Mesendoderm (in vitro differentiated cells): ENCODE results near the gene CXCL8.

Experiments used
- DNase-seq: peaks from one replicate; pipeline ENCODE4 v3.0.0; 2013
- H2AK5ac ChIP-seq: 2 replicates; pipeline ENCODE4 v1.6.1; 2013; ENCODE audit warnings: low read length, inconsistent platforms
- H2BK120ac ChIP-seq: 2 replicates; pipeline ENCODE4 v1.6.1; 2013; ENCODE audit warnings: low read depth, mild to moderate bottlenecking, low read length, moderate library complexity, mixed read lengths
- H2BK15ac ChIP-seq: replicated peaks from 2 replicates; pipeline ENCODE4 v1.6.1; 2013; ENCODE audit warnings: low read depth, mild to moderate bottlenecking, moderate library complexity
- H2BK5ac ChIP-seq: 2 replicates; pipeline ENCODE4 v1.6.1; 2013; ENCODE audit warnings: low read length, inconsistent platforms
- H3K18ac ChIP-seq: 2 replicates; pipeline ENCODE4 v1.6.1; 2013; ENCODE audit warnings: mild to moderate bottlenecking, low read length, mixed read lengths
- H3K23ac ChIP-seq: one replicate; pipeline ENCODE4 v1.6.1; 2013; ENCODE audit warnings: low read length
- H3K27ac ChIP-seq: 2 replicates; pipeline ENCODE4 v1.5.1; 2013; ENCODE audit warnings: low read depth, mild to moderate bottlenecking, inconsistent platforms, low read length, moderate library complexity
- H3K27me3 ChIP-seq: 2 replicates; pipeline ENCODE4 v1.6.1; 2013; ENCODE audit warnings: low read length, control low read depth, mild to moderate bottlenecking, inconsistent platforms; ENCODE audit not compliant: insufficient read depth, poor library complexity
- H3K36me3 ChIP-seq: 2 replicates; pipeline ENCODE4 v1.6.1; 2013; ENCODE audit warnings: low read length, inconsistent platforms; ENCODE audit not compliant: control insufficient read depth, insufficient read depth
- H3K4ac ChIP-seq: one replicate; pipeline ENCODE4 v1.6.1; 2013; ENCODE audit warnings: low read depth, mild to moderate bottlenecking, low read length, moderate library complexity
- H3K4me1 ChIP-seq: 2 replicates; pipeline ENCODE4 v1.6.1; 2013; ENCODE audit warnings: low read depth, low read length, inconsistent platforms; ENCODE audit not compliant: control insufficient read depth
- H3K4me2 ChIP-seq: 2 replicates; pipeline ENCODE4 v1.6.1; 2013; ENCODE audit warnings: low read length
- H3K4me3 ChIP-seq: 2 replicates; pipeline ENCODE4 v1.5.1; 2013; ENCODE audit warnings: mild to moderate bottlenecking, low read length
- H3K56ac ChIP-seq: one replicate; pipeline ENCODE4 v1.6.1; 2013; ENCODE audit warnings: low read length
- H3K79me1 ChIP-seq: 2 replicates; pipeline ENCODE4 v1.6.1; 2013; ENCODE audit warnings: low read length, inconsistent platforms
- H3K79me2 ChIP-seq: 2 replicates; pipeline ENCODE4 v1.6.1; 2013; ENCODE audit warnings: mild to moderate bottlenecking, low read length; ENCODE audit not compliant: control insufficient read depth, insufficient read depth
- H3K9ac ChIP-seq: 2 replicates; pipeline ENCODE4 v1.6.1; 2013; ENCODE audit warnings: low read length, inconsistent platforms
- H4K5ac ChIP-seq: one replicate; pipeline ENCODE4 v1.6.1; 2013; ENCODE audit warnings: low read length
- H4K8ac ChIP-seq: one replicate; pipeline ENCODE4 v1.6.1; 2013; ENCODE audit warnings: low read depth, mild to moderate bottlenecking, control low read depth, low read length, moderate library complexity
- WGBS: extraction: QIAGEN DNeasy Blood & Tissue Kit; methylation state at CpG from one replicate; pipeline ENCODE4 v1.1.7; 2013; ENCODE audit warnings: low lambda C conversion rate, missing lambda C conversion rate; ENCODE audit not compliant: insufficient coverage; ENCODE audit errors: extremely low coverage; 5-methylcytosine and 5-hydroxymethylcytosine counted together

The CXCL8 gene

GRCh38 chr4:73710094-73710493 lies 30.3 kb upstream of the CXCL8 start:
- no peak overlapping the region for H4K8ac ChIP-seq
- H2BK5ac ChIP-seq, result no peak overlapping the region
- H3K18ac ChIP-seq, result no peak overlapping the region
- H3K36me3 ChIP-seq, result no peaks in the 10 kb centered on the region
- no peaks in the 10 kb centered on the region for H3K4me1 ChIP-seq
- H3K56ac ChIP-seq, result no peak overlapping the region
- no peaks in the 10 kb centered on the region for H3K79me2 ChIP-seq
- no peak overlapping the region for H3K9ac ChIP-seq
- no peak overlapping the region for H2BK120ac ChIP-seq
- WGBS, result no CpG with 5 or more reads among the region's 3 CpGs
- H2AK5ac ChIP-seq, result no peak overlapping the region
- H4K5ac ChIP-seq, result no peak overlapping the region
- no peaks in the 10 kb centered on the region for H3K79me1 ChIP-seq
- no peak overlapping the region for H3K23ac ChIP-seq
- H3K4me3 ChIP-seq, result no peak overlapping the region
- no peak overlapping the region for H2BK15ac ChIP-seq
- no peak overlapping the region for H3K27ac ChIP-seq
- H3K4ac ChIP-seq, result no peak overlapping the region
- no peaks in the 10 kb centered on the region for H3K27me3 ChIP-seq
- no peak for DNase-seq
- H3K4me2 ChIP-seq, result no peak overlapping the region

GRCh38 chr4:73711989-73712388 lies 28.4 kb upstream of the CXCL8 start:
- Histone ChIP-seq H2BK5ac (no peak overlapping the region), H3K27ac (no peak overlapping the region), H3K4ac (no peak overlapping the region), H3K9ac (no peak overlapping the region), H4K8ac (no peak overlapping the region), H2AK5ac (no peak overlapping the region), H3K4me2 (no peak overlapping the region), H3K23ac (no peak overlapping the region), H4K5ac (no peak overlapping the region), H3K36me3 (no peaks in the 10 kb centered on the region), H3K56ac (no peak overlapping the region), H3K79me1 (no peaks in the 10 kb centered on the region), H3K4me3 (no peak overlapping the region), H2BK15ac (no peak overlapping the region), H3K18ac (no peak overlapping the region), H3K79me2 (no peaks in the 10 kb centered on the region), H3K27me3 (no peaks in the 10 kb centered on the region), H3K4me1 (no peaks in the 10 kb centered on the region), H2BK120ac (no peak overlapping the region)
- WGBS, result no CpG with 5 or more reads among the region's 2 CpGs
- no peak for DNase-seq

GRCh38 chr4:73713650-73714049 lies 26.7 kb upstream of the CXCL8 start:
- DNase-seq, result no peak
- no peak overlapping the region for H3K56ac ChIP-seq
- H2BK120ac ChIP-seq, result no peak overlapping the region
- H3K79me1 ChIP-seq, result no peaks in the 10 kb centered on the region
- no peak overlapping the region for H4K5ac ChIP-seq
- H2BK5ac ChIP-seq, result no peak overlapping the region
- H3K4ac ChIP-seq, result no peak overlapping the region
- no peak overlapping the region for H3K4me3 ChIP-seq
- no peak overlapping the region for H3K9ac ChIP-seq
- no peak overlapping the region for H3K23ac ChIP-seq
- no peak overlapping the region for H3K4me2 ChIP-seq
- H3K4me1 ChIP-seq, result no peaks in the 10 kb centered on the region
- no peaks in the 10 kb centered on the region for H3K79me2 ChIP-seq
- no peak overlapping the region for H2BK15ac ChIP-seq
- no peak overlapping the region for H3K27ac ChIP-seq
- H2AK5ac ChIP-seq, result no peak overlapping the region
- no peak overlapping the region for H3K18ac ChIP-seq
- H3K27me3 ChIP-seq, result no peaks in the 10 kb centered on the region
- WGBS, result no CpG with 5 or more reads among the region's 3 CpGs
- H3K36me3 ChIP-seq, result no peaks in the 10 kb centered on the region
- H4K8ac ChIP-seq, result no peak overlapping the region

- no peak overlapping the region for H2AK5ac ChIP-seq
- H3K27me3 ChIP-seq, result no peaks in the 10 kb centered on the region
- H3K4me1 ChIP-seq, result no peaks in the 10 kb centered on the region
- no peak overlapping the region for H3K56ac ChIP-seq
- H3K4me3 ChIP-seq, result no peak overlapping the region
- H4K5ac ChIP-seq, result no peak overlapping the region
- H4K8ac ChIP-seq, result no peak overlapping the region
- no peak overlapping the region for H3K4ac ChIP-seq
- WGBS, result no CpG with 5 or more reads among the region's 2 CpGs
- H3K18ac ChIP-seq, result no peak overlapping the region
- no peak overlapping the region for H3K23ac ChIP-seq
- no peak overlapping the region for H2BK5ac ChIP-seq
- no peaks in the 10 kb centered on the region for H3K36me3 ChIP-seq
- DNase-seq, result no peak
- H3K4me2 ChIP-seq, result no peak overlapping the region
- H3K79me2 ChIP-seq, result no peaks in the 10 kb centered on the region
- H3K79me1 ChIP-seq, result no peaks in the 10 kb centered on the region
- no peak overlapping the region for H2BK120ac ChIP-seq
- no peak overlapping the region for H3K27ac ChIP-seq
- H3K9ac ChIP-seq, result no peak overlapping the region
- H2BK15ac ChIP-seq, result no peak overlapping the region
These were observed 25.7 kb upstream of the CXCL8 start for GRCh38 chr4:73714647-73715046.

GRCh38 chr4:73715659-73716058 lies 24.7 kb upstream of the CXCL8 start:
- Histone ChIP-seq H3K56ac (no peak overlapping the region), H2BK120ac (no peak overlapping the region), H3K9ac (no peak overlapping the region), H3K27me3 (no peaks in the 10 kb centered on the region), H3K4me3 (no peak overlapping the region), H4K8ac (no peak overlapping the region), H4K5ac (no peak overlapping the region), H3K79me1 (no peaks in the 10 kb centered on the region), H3K36me3 (no peaks in the 10 kb centered on the region), H2AK5ac (no peak overlapping the region), H2BK5ac (no peak overlapping the region), H3K79me2 (no peaks in the 10 kb centered on the region), H2BK15ac (no peak overlapping the region), H3K4me2 (no peak overlapping the region), H3K4me1 (no peaks in the 10 kb centered on the region), H3K4ac (no peak overlapping the region), H3K18ac (no peak overlapping the region), H3K27ac (no peak overlapping the region), H3K23ac (no peak overlapping the region)
- WGBS, result no CpG with 5 or more reads among the region's 2 CpGs
- DNase-seq, result no peak
